Activated CD4-positive, alpha-beta T cell treated with anti-CD3 and anti-CD28 coated beads, Interleukin-2, Interleukin-6, amounts not matched to agents 100 ng/mL and 50 ng/mL, durations not matched to agents 16 hours and 8 hours (primary cell): ENCODE results near the gene SLC2A1.

ENCODE experiments used
- DNase-seq: peaks from one replicate; pipeline ENCODE4 v3.0.0-alpha.2; 2020

Gene SLC2A1

DNA sequence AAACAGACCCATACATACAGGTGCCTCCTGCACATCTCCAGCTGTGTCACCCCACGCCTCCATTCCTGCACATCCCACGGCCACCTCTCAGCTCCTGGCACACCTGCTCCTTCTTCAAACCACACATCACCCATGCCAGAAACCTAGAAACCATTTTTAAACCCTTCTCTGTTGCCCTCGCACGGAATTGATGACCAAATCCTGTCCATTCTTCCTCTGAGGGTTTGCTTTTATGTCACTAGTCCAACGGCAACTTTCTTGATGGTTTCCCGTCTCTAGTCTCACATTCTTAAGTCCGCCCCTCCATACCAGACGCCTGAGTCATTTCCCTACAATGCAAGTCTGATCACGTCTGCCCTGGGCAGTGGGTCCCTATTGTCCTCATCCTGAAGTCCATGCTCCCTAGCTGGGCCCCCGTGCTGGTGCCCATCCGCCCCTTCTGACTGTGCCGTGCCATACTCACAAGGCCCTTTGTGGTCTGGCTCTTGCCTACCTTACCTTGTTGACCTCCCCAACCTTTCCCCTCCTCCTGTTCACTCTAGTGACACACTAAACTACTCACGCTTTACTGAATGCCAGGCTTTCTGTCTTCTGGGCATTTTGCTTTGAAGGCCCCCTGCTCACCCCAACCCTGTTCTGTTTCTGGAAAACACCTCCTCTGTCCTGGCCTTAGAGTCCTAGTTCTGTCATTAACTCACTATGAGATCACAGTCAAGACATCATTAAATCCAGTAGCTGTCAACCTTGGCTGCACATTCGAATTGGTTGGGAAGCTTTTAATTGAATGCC lies 17.6 kb downstream of the SLC2A1 start:
- DNase-seq = peak; percentile 82

DNA sequence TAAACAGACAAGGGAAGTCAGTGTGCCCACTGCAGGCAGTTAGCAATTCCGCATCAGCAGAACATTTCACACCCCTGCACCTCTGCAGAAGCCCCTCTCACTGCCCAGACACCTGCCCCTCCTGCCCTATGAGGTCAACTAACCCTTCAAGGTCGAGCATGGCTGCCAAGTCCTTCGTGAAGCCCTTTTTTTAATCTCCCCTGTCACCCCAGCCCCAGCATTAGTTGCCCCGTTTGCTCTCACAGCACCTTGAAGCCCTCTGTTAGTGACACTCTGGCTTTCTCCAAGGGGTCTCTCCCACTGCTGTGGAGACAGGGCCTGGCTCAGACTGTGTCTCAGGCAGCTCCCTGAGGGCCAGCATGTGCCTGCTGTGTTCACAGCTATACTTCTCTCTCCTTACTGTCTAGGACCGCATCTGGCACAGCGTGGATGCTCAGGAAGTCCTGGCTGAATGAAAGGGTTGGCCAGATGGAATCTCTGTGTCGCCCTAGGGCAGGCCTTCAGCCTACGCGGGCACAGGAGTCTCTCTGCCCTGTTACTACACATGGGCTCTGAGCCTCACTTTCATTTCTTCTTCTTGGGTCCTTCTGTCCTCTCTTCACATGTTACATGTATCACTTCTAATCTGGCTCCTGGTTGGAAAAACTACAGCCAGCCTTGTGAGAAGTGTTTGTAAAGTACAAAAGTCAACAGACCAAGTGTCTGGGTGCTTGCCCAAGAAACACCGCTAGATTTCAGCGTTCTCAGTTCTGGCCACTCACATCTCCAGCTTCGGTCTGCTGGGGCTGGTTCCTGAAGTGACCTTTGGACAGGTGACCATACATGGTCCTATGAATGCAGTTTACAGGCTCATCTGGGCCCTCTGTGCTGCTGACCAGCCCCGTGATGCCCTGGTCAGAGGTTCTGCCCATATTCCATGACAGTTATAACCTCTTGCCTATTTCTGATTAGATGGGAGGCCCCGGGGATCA lies 19.7 kb downstream of the SLC2A1 start:
- no peak for DNase-seq

DNA sequence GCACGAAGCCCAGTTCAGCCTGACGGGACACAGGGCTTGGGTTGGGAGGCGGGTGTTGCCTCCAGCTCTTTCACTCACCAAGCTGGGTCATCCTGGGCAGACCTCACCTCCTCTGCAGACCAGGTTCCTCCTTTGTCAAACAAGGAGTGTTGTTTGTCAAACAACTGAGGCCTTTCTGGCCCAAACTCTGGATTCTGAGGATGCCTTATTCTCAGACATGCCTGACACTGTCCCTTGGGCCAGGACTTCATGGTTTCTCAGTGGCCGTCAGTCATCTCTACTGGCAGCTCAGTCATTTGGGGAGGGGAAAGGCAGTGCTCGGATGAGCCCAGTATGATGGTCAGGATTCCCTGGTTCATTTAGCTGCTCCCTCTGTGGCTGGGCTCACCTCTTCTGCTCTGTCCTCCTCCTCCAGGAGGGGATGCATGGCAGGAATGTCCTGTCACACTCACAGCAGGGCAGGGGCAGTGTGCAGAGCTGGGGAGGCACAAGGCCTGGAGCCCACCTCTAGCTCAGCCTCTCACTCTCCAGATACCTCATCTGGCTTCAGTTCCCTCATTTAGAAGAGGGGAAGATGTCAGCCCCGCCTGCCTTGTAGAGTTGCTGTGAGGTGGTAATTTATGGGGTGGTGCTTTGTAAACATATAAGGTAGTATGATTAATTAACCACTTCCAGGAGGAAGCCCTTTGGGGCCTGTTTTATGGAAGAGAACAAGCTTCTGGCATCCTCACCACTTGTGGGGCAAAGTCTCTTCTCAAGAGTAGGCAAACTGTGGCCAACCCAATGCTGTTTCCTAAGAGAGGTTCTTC lies 20.6 kb downstream of the SLC2A1 start:
- peak; percentile 58 for DNase-seq

DNA sequence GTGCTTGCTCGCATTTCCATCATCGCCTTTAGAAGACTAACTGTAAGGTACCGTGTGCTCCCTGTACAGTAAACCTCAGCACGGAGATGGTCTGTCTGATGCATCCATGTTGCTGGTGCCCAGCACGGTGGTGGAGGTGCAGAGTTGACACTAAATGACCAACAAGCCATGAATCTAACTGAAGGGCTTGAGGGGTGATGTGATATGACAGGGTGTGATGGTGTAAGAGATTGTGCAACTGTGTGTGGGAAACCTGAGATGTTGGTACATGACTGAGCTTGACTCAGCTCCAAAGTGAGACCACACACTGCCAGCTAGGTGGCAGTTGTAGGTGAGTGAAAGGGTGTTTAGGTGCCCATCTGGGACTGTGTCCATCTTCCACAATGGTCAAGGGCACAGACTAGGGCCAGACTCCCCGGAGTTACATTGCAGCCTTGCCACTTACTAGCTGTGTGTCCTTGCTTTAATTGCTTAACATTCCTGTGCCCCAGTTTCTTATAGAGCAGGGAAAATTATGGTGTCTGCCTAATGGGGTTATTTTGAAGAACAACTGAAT lies 21.4 kb downstream of the SLC2A1 start:
- DNase-seq = peak; percentile 79

DNA sequence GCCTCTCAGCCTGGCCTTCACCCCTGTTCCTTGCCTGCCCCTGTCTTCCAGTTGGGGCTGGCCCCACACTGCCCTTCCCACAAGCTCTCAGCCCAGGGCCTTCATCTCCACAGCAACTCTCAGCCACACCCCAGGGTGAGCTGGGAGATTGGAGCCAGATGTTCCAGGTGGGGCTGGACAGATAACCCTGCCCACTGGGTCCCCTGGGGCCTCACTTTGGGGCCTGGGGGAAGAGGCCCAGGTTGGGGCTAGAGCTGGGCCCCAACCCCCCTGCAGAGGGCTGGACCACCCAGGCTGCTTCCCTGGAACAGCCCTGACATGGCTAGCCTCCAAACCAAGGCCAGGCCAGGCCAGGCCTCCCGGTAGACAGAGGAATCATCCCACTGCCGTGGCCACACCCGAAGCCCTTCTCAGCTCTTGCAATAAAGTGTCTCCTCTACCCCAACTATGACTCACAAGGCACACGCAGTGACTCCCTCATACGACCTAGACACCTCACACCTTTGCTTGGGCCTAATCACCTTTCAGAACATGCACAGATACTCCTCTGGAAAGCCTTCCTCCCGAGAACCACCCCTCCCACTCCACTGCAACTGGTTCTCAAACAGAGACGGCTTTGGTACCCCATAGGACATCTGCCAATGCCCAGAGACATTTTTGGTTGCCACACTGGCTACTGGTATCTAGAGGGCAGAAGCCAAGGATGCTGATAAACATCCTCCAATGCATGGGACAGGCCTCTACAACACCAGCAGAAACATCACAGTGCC lies 22.2 kb downstream of the SLC2A1 start:
- peak; percentile 74 for DNase-seq

DNA sequence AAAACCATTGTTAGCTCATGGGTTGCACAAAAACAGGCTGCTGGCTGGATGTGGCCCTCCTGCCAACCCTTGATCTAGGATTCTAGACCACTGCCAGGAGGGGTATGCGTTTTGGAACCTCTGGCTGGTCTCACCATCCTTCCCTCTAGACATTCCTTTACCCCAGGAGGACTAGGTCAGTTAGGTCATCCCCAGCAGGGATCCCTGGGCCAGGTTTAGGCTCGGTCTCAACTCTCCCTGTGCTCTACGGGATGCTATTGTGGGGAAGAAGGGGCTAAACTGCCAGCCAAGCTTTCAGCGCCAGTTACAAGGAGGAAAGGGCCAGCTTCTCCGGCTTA lies 22.7 kb downstream of the SLC2A1 start:
- DNase-seq = no peak

DNA sequence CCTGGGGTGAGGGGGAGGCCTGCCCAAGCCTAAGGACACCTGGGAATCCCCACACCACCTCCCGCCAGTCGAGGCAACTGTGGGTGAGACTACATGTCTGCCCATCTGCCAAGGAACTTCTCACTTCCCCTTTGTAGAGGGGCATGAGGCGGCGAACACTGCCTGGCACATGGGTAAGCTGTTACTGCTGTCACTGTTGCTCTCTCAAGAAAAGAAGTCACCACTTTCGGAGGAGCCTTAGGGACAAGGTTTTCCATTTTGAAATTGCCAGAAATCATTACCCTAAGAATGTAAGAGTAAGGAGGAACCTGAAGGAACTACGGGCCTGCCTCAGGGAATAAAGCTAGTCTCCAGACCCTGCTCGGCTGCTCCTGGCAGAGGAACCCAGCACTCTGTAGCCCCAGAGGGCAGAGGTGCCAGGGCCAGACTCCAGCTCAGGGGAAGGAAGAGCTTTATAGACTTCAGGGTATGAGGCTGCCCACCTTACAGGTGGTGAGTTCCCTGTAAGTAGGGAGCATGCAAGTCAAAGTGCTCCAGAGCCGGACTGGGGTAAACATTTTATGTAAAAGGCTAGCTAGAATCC lies 23.3 kb downstream of the SLC2A1 start:
- no peak for DNase-seq

DNA sequence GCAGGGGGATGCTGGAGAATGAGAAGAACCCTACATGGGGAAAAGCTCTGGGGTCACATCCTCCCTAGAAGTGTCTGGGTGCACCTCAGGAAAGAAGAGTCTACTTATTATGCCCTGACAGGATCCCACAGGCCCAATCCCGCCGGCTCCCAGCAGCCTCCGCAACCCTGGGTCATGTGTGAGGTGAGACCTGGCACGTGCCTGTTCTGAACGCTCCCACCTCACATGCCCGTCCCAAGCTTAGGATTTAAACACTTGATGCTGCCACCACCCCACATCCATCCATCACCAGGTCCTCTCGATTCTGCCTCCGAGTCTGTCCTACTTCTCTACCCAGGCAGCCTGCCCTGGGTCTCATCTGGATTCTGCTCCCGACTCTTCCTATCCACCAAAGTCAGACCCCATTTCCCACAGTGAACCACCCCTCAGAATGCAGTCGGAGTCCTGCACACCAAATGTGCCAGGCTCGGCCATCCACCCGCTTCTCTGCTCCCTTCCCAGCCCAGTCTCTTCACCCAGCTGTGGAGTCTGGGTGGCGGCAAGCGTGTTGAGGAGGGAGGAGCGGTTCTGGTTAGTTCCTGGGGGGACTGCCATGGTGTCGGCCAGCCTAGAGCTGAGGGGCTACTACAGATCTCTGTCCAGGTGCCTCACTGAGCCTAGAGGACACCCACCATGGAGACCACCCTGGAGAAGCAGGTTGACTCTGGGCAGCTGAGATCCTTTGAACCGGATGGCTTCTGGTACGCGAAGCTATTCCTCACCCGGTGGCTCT lies 23.9 kb downstream of the SLC2A1 start:
- DNase-seq = no peak

DNA sequence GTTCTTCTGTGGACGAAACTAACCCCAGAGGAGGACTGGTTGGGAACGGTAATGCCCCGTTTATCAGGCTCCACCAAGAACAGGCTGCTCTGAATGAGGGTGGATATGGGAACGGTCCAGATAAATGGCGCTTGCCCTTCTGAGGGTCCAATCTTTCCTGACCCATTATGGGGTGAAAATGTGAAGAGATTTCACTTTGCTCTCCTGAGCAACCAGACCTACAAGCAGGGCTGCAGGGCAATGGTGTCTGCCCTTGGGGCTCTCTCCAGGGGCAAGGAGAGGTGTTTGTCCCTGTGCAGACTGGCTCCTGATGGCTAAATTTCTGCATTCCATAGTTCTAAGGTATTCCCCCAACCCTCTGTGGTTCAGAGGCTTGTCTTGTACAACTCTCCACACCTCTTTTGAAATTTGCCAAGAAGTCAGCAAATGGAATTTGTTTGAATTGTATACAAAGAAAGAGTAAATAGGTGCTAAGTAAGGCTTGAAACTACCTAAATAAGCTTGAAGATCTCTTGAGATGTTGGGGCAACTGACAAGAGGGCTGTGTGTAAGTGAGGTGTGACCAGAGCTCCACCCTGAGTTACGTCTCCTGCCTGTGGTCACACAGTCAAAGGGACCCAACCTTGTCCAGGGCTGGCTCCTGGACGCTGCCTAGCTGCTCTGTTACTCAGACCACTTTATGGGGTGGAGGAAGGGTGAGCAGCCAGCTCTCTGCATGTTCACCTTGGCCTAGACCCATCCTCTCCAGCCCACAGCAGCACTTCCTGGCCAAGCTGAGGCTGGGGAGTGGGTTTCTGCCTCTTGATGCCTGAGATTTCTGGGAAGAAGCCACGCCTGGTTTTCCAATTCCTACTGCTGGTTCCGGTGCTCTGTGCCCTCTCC lies 24.8 kb downstream of the SLC2A1 start:
- DNase-seq = no peak

DNA sequence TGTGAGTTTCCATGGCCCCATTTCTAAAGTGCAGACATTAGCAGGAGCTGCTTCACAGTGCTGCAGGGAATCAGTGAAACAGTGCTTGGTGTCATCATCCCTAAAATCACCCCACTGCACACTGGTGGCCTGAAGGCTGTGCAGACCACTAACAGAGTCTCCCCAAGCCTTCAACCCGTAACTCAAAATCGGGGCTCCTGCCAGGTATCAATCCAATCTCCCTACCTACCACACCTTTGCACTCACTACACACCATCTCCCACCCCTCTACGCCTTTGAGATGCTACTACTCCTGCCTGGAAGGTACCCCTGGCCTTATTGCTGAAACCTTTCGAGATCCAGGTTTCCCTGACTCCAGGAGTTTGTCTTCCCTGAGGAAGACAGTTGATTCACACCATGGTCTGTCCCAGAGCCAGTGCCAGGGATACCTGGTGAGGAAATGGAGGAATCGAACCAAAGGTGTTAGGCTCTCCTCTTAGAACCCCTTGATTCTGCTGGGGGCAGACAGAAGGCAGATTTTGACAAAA lies 25.5 kb downstream of the SLC2A1 start:
- DNase-seq = no peak

DNA sequence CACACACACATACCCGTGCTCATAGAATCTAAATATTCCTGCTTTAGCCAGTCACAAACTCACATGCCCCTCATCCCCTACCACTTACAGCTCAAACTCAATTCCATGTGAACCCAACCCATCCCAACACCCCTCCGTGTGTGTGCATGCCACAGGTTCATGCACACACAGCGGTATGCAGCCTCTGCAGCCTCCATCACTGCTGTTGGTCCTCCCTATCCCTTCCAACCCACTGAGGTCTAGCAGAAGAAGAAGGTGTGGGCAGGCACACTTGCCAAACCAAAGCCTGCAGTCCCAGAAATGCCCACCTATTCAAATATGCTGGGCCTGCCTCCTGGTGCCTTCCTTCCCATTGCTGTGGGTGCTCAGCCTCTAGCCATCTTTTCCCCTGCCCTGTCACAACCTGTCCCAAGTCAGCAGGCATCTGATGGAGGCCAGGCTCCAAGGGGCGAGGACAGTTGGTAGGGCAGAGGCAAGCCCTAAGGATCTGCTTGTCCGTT lies 26.2 kb downstream of the SLC2A1 start:
- no peak for DNase-seq

DNA sequence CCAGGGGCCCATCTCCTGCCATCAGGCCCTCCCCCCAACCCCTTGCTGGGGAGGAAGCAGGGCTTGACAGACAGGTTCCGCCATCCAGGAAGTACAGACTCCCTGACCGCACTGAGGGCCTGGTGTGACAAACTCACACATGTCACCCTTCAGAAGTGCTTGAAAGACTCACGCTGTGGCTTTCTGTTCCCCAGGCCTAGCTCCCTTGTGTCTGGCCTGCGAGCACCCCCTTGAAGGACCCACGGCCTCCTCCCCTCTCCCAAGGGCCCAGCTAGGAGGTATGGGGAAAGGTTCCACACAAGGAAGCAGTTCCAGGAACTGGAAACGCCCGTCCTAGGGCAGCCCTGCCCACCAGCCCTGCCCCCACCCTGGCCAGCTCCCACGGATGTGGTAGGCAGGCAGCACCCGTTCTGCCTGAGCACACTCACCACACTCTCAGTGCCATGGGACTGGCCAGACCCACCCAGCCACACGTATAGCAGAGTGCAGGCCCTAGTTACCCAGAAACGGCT lies 26.7 kb downstream of the SLC2A1 start:
- DNase-seq = peak; percentile 91

DNA sequence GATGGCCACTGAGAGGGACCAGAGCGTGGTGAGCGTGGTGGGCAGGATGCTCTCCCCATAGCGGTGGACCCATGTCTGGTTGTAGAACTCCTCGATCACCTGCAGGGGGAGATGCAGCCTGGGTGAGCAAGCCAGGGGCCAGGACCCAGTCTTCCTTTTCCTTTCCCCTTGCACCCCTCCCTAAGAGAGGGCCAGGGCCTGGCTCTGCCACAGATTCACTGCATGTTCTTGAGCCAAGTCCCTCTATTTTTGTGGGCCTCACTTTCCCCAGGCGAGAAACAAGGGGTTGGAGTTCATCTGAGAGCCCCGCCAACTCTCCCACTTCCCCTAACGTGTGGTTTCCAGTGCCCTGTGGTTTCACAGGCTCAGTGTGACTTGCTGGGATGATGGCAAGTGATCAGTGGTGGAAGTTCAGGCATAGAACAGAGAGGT lies 27.5 kb downstream of the SLC2A1 start:
- DNase-seq = peak; percentile 82

DNA sequence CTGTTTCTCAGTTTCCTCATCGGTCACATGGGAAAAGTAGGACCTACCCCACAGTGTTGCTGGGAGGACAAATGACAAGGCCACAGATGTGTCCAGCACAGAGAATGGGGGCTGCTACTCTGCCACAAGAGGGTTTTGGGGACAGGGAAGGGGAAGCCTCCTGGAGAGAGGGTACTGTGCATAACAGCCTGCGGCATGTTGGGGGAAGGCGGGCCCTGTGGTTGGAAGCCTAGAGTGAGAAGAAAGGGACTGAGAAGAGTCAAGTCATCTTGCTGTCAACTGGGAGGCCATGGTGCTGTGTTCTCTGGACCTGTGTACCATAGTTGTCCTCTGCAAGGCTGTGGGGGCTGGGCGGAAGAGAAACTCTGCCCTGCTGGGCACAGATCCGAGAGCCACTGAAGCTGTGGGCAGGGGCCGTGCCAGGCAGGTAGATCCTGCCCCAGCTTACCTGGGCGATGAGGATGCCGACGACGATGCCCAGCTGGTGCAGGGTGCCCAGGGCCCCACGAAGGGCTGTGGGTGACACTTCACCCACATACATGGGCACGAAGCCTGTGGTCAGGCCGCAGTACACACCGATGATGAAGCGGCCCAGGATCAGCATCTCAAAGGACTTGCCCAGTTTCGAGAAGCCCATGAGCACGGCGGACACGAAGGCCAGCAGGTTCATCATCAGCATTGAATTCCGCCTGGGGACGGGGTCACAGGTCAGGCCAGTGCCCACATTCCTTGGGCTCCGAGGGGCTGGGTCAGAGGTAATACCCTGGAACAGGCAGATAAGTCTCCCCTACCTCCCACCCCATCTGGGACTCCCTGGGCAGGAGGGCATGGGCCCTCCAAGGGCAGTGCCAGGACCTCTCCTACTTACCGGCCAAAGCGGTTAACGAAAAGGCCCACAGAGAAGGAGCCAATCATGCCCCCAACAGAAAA lies 28.2 kb downstream of the SLC2A1 start:
- DNase-seq = no peak

DNA sequence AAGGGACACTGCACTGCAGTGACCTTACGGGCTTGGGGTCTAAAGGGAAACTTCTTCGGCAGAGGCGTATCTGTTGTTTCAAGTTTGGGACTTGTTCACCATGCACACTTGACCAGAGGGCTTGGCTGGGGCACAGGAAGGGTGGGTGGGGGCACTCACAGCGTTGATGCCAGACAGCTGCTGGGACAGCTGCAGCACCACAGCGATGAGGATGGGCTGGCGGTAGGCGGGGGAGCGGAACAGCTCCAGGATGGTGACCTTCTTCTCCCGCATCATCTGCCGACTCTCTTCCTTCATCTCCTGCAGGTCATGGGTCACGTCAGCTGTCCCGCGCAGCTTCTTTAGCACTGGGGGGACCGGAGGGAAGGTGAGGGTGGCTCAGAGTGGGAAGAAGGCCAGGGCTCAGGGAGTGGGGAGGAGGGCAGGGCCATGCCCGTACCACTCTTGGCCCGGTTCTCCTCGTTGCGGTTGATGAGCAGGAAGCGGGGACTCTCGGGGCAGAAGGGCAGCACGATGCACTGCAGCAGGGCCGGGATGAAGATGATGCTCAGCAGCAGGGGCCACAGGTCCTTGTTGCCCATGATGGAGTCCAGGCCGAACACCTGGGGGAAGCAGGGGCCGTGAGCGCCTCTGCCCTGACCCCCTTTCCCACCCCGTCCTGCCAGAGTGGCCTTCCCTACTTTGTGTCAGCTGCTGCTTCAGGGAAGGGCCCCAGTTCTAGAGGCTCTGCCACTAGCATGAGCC lies 29.1 kb downstream of the SLC2A1 start:
- DNase-seq = no peak

DNA sequence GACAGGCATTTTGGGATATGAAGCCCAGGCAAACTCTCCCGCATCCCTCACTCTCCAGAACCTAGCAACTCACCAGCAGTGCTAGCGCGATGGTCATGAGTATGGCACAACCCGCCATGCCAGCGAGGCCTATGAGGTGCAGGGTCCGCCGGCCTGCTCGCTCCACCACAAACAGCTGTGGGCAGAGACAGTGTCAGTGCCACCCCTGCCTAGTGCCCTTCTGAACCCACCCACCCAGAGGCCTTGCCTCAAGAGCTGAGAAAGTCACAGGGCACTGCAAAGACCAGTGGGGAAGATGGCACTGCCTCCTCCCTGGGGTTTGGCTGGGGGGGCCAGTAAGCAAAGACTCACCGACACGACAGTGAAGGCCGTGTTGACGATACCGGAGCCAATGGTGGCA lies 29.8 kb downstream of the SLC2A1 start:
- no peak for DNase-seq

DNA sequence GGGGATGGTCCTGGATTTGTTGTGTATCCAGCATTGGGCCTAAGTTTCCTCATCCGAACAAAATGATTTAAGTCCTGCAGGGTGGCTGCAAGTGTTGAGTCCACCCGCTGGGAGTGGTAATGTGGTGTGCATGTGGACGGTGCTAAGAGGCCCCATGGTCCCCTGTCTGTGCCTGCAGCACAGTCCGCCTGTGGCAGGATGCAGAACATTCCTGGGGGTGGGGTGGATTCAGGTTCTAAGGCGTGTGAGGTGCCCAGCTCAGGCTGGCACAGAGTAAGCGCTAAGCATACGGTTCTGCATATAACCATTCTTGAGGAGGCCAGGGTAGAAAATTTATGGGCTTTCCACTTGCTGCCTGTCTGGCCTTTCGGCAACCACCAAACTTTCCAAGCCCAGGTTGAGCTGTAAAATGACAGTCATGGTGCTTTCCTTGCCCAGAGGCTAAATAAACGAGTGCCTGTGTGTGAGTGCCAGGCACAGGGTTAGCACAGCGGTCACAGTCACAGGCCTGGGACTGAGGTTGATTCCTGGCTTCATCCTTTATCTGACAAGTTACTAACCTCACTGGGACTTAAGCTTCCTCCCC lies 30.7 kb downstream of the SLC2A1 start:
- DNase-seq = no peak
